Right hindlimb (tissue), 1 donor: ENCODE measurements around the gene RASGRF2.

Experiments used
- DNase-seq: peaks from one replicate; pipeline ENCODE4 v3.0.0-alpha.2; 2018

RASGRF2 gene, protein sequence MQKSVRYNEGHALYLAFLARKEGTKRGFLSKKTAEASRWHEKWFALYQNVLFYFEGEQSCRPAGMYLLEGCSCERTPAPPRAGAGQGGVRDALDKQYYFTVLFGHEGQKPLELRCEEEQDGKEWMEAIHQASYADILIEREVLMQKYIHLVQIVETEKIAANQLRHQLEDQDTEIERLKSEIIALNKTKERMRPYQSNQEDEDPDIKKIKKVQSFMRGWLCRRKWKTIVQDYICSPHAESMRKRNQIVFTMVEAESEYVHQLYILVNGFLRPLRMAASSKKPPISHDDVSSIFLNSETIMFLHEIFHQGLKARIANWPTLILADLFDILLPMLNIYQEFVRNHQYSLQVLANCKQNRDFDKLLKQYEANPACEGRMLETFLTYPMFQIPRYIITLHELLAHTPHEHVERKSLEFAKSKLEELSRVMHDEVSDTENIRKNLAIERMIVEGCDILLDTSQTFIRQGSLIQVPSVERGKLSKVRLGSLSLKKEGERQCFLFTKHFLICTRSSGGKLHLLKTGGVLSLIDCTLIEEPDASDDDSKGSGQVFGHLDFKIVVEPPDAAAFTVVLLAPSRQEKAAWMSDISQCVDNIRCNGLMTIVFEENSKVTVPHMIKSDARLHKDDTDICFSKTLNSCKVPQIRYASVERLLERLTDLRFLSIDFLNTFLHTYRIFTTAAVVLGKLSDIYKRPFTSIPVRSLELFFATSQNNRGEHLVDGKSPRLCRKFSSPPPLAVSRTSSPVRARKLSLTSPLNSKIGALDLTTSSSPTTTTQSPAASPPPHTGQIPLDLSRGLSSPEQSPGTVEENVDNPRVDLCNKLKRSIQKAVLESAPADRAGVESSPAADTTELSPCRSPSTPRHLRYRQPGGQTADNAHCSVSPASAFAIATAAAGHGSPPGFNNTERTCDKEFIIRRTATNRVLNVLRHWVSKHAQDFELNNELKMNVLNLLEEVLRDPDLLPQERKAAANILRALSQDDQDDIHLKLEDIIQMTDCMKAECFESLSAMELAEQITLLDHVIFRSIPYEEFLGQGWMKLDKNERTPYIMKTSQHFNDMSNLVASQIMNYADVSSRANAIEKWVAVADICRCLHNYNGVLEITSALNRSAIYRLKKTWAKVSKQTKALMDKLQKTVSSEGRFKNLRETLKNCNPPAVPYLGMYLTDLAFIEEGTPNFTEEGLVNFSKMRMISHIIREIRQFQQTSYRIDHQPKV (N-terminal part only)

DNA sequence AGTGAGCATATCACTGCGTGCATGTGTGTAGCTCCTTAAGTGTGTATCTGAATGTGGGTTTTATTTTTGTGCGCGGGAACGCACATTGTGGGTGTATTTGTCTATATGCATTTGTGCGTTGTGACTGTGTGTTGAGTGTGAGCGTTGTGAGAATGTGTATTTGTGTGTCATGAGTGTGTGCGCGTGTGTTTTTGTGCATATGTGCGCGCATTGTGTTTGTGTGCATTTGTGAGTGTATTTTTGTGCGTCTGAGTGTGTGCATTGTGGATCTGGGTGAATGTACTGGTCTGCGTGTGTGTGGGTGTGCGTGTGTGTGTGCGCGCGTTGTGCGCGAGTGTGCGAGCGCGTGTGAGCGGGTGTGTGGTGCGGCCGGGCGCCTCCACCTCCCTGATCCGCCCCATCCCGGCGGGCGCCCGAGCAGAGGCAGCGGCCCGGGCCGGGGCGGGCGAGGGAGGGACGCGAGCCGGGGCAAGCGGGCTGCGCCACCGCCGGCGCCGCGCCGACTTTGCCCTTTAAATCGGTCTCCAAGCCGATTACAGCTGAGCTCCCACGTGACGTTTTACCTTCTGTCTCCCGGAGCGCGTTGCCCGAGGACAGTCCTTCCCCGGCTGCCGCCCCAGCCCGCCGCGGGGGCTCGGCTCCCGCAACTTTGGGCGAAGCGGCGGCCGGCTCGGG lies at the start of gene RASGRF2:
Gene RASGRF2 (plus strand): TSS at position 596 of the 675 bp plus-strand sequence. CDS start 376 bp downstream, outside the sequence.
- no peak for DNase-seq

DNA sequence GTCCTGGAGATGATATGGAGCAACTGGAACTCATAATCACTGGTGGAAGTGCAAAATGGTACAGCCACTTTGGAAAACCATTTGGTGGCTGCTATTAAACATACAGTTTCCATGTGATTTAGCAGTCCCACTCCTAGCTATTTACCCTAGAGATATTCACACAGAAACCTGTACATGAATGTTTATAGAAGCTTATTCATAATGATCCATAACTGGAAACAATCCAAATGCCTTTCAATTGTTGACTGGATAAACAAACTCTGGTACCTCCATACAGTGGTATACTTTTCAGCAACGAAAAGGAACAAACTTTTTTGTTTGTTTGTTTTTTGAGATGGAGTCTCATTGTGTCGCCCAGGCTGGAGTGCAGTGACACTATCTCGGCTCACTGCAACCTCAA lies 47.7 kb upstream of the RASGRF2 start:
- no peak for DNase-seq

DNA sequence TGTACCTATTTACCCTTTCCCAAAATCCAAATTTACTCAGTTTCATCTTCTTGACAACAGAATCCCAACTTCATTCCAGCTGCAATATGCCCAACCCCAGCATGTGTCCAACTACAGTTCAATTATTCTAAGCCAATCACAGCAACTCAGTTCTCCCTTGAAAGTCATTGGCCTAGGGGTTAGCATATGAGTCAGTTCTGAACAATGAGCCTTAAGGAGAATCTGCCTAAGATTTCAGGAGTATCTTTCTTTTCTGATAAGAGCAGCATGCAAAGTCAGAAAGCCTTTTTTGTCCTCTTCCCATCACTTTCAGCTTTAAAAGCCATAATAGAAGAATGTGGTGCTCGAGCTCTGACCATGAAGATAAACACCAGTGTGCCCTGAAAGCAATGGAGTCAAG lies 44.4 kb upstream of the RASGRF2 start:
- no peak for DNase-seq

DNA sequence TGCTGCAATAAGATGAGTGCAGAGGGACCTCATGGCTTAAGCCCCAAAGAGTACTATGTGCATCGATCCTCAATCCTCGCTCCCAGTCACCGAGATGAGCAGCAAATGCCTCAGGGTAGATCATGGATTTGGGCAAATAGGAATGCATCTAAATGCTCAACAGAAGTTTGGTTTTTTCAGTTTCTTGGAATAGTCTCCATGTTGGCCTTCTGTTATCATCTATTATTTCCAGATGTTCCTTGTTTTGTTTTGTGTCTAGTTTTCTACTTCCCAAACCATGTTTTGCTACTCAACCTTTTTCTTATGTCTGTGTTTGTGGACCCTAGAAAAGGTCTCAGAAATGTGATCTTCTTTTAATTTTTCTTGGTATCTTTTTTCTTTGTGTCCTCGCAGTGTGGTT lies 43.5 kb upstream of the RASGRF2 start:
- DNase-seq = no peak

DNA sequence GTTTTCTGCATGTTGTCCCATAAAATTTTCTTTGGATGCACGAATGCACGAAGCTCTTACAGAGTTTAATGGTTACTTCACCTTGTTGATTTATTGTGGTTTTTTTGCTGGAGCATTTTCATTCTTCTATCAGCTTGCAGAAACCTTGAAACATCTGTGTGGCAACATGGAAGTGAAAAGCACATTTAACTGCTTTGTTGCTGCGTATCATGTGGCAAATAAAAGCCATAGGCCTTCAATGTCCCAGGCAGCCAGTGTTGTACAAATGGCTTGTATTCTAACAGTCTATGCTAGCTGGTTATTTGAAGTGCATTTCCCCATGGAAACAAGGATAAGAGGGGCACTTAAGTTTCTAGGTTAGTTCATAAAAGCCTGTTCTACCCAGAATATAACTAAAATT lies 42.5 kb upstream of the RASGRF2 start:
- no peak for DNase-seq

DNA sequence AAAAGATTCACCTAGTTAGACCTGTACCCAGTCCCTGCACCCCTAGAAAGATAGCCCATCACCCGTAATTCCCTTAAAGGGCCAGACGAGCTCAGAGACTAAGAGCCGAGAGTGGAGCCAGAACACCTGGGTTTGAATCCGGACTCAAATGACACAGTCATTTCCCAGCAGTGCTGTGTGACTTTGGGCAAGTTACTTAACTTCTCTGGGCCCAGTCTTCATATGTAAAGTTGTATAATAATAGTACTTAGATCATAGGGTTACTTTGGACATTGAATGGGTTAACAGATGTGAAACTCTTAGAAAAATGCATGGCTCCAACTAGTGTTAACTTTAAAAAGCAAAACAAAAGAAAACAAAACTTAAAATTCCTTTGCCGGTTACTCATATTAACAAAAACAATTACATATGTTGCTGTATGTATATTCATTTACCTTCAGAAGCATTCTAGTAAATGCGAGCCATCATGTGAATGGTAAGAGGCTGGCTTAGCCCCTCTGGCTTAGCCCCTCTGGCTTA lies 40.4 kb upstream of the RASGRF2 start:
- no peak for DNase-seq

DNA sequence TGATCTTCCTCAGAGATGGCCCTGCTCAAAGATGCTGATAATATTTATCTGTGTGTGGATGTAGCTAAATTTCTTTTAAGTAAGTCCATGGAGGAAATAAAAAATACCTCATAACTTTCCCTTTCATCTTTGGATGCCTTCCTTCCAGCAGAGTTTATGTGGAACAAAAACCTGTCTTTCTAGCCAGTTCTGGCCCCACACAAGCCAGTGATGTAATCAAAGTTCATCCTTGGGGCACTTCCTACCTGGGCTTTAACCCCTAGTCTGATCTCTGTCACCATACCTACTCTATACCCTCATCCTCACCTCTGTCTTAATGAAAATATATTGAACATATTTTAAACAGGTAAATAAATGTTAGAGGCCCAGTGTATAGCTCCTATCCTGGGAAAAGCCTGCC lies 39.8 kb upstream of the RASGRF2 start:
- DNase-seq = no peak

DNA sequence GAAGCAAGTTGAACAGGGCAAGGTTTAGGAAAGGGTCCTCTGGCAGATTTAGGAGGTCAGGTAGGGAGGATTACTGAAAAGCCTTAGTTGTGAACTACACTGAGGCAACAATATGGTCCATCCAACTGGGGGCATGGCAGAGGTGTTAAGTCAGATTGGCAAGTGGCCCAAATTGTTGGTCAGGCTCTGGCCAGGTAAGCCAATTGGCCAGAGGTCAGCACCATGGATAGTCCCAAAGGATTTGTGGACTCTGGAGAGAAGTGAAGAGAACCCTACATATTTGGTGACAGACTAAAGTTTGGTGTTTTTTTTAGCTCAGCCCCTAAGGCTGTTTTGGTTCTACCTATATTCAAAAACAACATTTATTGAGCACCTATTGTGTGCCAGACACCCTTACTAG lies 39.1 kb upstream of the RASGRF2 start:
- no peak for DNase-seq

DNA sequence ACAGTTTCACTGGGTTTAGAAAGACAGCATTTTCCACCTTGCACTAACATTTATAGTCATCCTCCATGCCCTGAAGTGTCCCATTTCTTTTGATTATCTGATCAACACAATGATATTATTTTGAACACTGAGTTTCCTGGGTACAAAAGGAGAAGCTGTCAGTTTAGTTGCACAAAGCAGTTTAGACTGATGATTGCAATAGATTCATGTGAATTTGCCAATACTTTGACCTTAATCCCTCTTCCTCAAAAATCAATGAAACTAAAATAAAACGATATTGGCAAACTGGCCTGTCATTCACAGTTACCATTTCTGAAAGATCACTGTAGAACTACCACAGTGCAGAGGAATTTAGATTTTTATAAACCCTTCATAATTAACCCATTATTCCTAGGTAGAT lies 34.2 kb upstream of the RASGRF2 start:
- DNase-seq = no peak

DNA sequence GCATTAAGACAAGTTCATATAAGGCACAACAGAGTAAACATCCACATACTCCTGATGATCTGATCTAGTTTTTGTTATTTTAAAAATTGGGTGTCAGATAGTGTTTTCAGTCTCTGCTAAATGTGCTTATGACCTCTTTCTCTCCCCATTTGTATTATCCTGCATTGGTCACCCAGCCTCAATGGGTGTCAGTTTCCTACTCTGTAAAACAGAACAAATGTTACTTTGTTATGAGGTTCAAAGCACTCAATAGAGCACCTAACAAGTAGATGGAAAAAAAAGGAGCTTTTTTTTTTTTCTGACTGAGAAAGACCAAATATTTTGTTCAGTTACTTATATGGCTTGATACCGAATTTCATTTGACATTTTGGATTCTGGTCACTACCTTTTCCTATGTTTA lies 33.6 kb upstream of the RASGRF2 start:
- DNase-seq = no peak

DNA sequence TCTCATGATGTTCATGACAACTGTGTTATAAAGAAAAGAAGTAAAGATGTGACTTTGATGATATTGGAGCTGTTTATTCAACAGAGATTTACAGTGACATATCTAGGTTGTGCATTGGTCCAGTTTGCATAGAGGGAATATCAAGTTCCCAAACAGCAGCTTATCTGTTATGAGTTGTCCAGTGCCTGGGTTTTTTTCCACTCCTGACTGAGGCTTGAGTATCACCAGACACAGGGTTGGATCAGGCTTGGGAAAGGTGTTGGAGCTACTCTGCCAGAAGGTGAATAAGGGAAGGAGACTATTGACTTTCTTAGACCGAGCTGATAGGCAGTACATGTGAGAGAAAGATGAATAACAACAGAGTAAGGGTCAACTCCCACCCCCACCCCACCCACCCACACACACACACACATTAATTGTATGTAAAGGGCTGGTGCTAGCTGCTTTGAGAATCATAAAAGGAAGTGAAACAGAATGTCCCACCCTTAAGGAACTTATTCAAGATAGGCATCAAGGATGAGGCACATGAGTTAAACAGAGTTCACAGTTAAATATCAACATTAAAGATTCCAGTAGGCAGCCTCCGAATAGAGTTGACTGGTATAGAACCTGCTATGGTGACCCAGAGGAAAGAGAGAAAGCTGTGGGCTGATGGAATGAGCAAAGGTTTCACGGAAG lies 33.0 kb upstream of the RASGRF2 start:
- DNase-seq = no peak

DNA sequence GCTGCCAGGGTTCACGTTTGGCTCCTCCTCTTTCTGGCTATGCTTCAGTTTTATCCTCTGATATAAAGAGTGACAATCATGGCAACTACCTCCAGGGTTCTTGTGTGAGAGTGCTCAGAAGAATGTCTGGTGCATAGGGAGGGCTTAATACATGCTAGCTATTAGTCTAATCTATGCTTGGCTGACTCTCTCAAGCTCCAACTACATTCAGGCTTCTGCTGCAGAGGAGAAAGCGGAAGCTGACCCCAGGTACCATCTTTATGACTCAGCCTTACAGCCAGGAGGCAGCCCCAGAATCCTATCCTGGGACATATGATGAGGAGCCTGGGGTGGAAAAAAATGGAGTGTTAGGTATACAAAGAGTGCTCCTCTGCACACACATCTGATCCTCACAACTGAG lies 32.1 kb upstream of the RASGRF2 start:
- no peak for DNase-seq

DNA sequence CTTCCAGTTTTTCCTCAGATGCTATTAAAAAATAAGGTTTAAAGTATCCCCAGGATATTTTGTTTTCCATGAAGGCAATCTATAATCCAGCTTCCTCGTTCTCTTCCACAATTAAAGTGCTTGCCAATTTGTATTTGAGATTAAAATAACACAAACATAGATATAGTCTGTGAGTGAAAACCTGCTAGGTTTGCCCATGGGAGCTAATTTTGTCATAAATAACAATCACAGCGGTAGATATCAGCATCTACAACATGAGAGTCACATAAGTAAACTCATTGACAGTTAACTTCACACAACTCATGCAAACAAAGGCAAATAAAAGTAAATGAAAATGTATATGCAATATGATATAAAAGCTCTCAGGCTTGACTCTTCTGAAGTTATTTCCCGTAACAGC lies 29.2 kb upstream of the RASGRF2 start:
- DNase-seq = no peak

DNA sequence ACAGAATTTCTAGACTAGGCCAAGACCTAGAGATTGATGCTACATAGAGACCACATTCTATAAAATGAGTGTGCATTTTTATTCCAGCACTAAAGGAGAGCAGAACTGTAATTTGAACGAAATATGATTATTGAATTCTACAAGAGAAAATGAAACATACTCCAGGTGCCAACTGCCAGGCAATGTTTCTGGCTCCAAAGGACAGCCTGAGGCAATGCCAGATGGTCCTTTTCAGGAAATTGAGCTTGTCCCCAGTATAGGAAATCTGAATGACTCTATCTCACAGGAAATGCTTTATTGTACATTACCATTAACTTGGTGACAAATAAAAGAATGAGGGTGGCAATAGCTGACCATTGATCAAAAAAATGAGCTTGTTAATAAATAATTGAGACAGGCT lies 28.8 kb upstream of the RASGRF2 start:
- no peak for DNase-seq

DNA sequence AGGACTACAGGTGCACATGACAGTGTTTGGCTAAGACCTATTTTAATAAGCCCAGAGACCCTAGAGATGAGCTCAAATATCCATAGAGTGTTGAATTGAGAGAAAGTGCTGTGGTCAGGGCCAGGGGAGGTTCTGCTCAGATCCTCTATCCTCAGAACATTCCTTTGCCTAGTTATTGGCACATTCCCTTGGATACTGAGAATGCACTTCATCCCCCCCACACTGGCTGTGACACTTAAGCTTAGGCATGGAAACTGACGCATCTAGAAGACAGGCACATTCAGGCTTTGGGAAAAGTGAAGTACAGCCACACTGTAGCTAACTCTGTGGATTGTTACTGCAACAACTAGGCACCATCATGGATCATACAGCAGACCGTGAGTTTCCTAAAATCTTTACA lies 27.1 kb upstream of the RASGRF2 start:
- no peak for DNase-seq

DNA sequence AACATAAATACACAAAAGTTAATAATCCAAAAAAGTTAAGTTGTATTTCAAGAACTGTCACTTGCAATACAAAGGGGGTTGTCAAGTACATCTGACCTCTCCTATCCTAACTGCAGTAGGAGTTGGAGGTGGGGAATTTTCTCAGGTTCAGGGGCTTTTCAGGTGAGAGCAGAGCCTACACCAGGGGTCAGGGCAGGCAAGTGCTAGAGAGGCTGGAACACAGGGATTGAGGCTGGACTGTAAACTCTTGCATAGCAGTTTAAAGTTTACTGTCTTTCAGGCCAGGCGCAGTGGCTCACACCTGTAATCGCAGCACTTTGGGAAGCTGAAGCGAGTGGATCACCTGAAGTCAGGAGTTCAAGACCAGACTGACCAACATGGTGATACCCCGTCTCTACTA lies 25.4 kb upstream of the RASGRF2 start:
- DNase-seq = no peak

DNA sequence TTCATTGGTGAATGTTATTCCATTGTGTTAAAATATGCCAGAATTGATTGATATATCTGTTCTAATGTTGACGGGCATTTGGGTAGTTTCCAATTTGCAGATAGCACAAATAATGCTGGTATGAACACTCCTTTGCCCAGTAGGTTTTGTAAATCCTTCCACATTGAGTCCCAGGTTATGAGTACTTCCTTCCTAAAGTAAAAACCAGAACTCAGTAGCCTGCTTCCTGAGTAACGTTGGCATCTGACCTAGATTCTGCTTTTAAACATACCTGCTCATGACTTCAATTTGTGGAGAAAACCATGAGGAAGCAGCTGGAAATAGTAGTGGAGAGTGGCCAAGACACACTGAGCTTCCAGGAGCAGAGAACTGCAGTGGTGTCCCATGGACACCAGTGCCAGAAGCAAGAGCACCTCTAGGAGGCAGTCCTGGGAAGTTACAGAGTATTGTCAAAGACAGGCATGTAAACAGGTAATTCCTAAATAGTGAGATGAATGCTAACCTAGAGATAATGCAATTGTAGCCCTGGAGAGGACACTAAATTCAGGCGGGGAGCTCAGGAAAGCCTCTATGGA lies 24.3 kb upstream of the RASGRF2 start:
- DNase-seq = no peak

DNA sequence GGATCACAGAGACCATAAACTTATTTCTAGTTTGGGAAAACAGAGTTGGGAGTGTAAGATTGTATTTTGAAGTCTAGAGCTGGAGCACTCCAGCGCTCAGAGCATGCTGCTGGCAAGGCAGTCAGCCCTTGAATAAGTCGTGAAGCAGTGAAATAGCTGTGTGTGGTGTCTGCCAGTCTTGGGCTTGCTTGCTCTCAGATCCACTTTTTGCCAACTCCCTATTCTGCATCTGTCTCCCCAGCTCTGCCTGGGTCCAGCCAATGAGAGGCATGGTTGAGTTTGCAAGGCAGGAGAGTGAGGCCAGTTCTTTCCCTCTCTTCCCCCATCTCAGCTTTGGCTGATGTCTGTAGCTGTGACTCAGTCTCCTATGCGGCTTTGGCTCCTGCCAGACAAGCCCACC lies 23.3 kb upstream of the RASGRF2 start:
- DNase-seq = no peak

DNA sequence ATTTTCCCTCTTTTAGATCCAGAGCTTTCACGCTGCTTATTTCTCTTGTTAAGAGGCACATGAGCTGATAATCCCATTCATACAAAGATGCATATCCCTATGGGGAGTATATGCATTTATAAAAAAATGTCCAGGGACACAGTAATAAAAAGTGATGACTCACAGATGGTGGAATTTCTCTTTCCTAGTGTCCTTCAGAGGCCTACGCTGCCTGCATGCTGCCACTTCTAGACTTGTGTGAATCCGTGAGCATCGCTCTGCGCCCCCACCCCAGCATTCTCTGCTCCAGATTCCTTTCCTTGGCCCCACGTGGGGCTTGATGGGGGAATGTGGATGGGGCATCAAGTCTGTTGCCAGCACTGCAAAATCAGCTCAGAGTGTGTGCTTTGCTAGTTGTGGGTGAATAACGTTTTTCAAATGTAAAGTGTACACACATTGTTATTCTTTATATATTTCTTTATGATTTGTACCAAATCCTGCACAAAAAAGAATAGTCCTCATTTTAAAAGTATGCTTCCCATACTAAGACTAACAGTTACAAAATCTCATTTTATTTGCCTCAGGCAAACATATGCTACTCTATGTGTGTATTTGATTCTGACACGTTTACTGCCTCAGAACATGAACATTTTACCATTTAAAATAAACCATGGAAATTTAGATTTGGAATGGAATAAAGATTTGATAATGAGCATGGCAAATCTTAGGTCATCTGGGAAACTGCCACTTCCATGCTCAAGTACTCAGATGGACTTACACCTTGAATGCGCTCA lies 22.4 kb upstream of the RASGRF2 start:
- no peak for DNase-seq

DNA sequence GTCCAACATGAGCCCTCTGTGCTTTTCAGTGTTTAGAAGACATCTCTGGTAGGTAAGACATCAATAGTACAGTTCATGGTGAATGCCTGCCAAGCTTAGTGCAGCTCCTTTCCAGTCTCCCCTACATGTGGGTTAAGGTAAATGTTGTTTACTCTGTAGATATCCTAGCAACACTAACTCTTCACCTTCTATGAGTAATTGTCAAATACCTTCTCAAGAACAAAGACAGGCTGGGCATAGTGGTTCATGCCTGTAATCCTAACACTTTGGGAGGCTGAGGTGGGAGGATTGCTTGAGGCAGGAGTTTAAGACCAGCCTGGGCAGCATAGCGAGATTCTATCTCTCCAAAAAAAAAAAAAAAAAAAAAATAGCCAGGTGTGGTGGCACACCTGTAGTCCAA lies 18.7 kb upstream of the RASGRF2 start:
- DNase-seq = no peak

DNA sequence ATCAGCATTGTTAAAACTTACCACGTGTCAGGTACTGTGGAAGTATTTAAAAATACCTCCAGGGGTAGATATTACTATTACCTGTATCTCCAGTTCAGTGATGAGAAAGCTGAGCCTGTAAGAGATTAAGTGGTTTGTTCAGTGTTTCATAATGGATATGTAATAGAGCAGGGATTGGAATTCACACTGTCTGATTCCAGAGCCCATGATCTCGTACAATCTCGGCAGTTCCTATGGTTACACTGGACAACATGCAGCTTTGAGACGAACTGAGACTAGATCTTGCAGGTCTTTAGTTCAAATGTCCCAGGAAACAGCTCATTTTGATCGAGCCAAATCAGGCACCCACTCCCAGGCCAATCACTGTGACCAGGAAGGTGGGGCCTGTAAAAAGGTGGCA lies 8.8 kb upstream of the RASGRF2 start:
- DNase-seq = no peak
